ENCODE measurements around the gene C6orf136.
"Not testable (repeated sequence)": the region's sequence is repeated elsewhere in the genome, so short reads cannot be mapped to it uniquely, and the experiment has no call there.

The C6orf136 gene

DNA sequence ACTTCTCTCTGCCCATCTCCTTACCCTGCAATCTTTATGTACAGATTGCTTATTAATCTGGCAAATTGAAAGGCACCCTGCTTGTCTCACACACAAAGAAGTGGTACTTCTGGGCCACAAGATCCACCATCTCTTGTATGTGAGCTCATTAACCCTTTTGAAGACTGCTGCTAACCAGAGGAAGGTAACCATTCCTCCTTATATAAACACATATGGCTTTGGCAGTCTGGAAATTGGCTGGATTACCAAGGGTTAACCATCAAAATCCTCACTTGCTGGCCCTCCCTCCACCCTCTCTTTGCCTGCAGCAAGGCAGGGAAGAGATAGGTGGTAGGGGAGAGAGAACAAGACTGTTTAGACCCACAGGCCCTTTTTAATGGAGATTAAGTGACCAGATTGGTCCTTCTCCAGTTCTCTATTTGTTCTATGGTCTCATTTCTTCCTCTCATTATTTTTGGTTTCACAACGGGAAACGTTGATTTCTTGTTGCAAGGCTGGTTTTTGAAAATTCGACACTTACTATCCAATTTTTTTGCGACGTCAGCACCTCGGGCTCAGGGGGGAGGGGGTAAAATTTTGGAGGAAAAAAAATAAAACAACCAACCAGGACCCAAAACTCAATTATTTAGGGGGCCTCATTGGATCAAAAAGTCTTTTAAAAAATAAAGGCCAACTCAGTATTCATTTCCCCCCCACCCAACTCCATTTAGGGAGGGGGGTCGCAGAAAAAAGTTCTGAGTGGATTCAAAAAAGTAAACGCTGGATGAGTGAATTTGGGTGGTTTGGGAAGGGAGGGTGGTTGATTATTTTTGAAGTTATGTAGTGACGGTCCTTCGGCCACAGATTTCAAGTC lies 30.7 kb upstream of the C6orf136 start:
- peak; percentile 55 to 73 for DNase-seq

DNA sequence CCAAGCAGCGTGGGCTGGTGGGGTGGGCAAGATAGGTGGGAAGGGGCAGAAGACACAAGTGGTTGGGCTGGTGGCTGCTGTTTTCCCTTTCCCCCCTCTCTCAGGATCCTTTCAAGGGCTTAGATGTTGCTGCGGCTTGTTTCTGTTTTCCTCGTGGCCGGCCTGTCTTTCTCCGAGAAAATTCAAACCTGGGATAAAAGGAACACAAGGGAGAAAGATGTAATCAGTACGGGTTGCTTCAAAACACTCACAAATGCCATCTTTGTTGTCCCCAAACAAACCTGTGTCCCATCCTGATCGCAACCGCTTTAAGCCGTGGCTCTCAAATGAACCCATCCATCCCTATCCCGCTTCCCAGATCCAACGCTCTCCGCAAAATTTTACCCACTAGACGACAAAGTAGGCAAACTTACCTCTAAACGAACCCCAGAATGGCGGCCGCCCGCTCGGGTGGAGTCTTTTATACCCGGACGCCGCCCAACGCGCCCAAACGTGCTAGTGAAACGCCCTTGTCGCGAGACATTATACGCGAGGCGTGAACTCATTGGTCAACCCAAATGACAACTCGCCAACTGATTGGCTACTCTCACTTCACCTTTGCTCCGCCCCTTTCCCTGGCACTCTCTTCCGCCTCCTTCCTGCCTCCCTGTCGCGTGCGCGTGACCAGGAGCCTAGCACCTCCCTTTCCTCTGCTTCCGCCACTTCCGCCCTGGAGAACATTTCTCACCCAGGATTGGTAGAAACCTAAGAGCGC lies 29.9 kb upstream of the C6orf136 start, which contains the start of gene PPP1R10:
PPP1R10 (minus strand) TSS at position 433 of the 754 bp plus-strand sequence. CDS start 7,299 bp downstream, outside the sequence.
- DNase-seq = peak; percentile 99 to 100

DNA sequence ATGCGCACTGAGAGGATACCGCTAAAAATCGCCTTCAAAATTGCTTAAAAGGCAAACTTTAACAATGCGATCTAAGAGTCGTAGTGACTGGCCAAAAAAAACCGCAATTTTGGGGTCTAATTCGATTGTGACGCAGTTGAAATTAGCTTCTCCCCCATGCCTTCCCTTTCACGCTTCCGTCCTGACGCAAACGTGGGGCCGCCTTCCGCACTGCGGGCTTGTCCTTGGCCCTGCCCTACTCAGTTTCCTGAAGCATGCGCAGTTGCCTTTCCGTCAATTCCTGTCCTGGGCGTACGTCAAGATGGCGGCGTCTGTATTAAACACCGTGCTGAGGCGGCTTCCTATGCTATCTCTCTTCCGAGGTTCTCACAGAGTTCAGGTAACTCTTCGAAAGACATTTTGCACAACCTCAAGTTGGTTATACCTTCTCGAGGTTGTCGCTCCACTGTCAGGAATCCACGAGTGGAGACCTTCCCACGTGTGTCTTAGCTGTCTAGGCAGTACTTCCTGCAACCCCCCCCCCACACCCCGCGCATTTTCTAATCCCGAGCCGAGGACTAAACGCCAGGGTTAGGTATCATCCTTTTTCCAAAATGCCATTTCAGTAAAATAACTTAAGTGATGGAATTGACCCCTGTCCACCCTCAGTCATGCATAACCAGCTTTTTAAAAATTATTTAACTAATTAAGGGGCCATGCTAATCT lies 29.2 kb upstream of the C6orf136 start, which contains the start of gene MRPS18B:
MRPS18B (plus strand) TSS at position 276 of the 705 bp plus-strand sequence; CDS start at position 302, 26 bp downstream.
- peak; percentile 94 to 96 for DNase-seq

DNA sequence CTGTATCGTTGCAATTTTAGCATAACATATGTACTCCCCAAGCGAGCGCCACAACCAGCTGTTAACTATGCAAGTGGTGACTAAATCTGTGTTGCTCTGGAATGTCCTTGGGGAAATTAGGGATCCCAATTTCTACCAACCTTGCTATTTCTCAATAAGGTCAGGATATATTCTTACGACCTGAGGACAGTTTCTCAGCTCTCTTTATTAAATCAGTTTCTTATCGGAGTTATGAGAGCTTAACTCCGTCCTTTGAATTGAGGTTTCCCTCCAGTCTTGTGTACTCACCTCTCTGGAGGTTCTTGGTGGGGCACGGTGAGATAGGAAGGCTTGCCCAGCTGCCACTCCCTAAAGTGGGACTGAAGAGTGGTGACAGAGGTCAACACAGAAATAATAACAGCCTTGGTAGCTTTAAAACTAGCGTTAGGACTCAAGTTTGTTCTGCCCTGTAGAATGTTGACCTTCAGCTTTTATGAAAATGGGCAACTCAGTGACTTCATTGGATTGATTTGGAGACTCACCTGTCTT lies 28.6 kb upstream of the C6orf136 start:
- DNase-seq = peak in 1 of 2 experiments; percentile 44

DNA sequence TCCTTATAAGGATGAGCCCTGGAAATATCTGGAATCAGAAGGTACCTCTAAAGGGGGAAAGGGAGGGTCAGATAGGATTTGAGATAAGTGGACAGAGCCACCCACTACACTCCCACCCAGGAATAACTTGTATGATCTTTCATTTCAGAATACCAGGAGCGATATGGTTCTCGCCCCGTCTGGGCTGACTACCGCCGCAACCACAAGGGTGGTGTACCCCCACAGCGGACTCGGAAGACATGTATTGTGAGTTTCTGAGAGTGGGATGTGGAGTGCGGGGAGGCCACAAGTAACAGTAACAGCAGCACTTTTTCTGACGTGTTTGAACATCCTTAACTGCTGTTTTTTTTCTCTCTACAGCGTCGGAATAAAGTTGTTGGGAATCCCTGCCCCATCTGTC lies 27.4 kb upstream of the C6orf136 start:
- DNase-seq = no peak

DNA sequence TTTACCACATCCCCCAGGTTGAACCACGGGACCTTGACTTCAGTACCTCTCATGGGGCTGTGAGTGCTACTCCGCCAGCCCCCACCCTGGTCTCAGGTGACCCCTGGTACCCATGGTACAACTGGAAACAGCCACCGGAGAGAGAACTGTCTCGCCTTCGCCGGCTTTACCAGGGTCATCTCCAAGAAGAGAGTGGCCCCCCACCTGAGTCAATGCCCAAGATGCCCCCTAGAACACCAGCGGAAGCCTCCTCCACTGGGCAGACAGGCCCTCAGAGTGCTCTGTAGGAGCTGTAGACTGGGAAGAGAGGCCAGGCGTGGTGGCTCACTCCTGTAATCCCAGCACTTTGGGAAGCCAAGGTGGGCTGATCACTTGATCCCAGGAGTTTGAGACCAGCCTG lies 21.4 kb upstream of the C6orf136 start:
- DNase-seq = no peak

DNA sequence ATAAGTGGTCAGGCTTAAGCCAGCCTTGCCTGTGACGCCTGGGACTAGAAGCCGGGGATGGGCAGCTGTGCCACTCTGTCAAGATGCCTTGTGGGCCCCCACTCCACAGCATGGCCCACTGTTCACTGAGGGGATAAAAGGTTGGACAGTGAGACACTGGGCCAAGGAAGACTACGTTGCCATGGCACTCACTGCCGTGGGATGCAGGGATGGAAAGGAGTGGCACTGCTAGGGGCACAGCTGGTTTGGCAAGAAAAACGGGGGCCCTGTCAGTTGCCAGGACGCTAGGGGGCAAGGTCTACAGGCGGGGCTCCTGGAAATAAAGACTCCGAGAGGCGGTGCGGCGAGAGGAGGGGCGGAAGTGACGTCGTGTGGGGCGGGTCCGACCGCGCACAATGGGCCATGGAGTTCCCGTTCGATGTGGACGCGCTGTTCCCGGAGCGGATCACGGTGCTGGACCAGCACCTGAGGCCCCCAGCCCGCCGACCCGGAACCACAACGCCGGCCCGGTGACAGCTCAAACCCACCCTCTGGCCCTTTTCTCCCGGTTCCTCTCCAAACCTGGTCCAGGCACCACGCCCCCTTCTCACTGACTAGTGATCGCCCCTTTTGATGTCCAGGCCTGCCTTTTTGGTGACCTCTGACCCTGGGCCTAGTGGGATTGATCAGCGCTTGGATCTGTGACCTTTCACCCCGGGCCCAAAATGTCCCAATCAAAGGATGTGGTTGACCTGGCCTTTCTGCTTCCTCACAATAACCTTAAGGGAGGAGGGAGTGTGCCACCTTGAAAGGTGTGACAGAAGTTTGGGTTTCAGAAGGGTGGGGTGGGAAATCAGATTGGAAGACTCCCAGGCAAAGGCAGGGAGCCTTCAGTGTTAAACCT lies 20.2 kb upstream of the C6orf136 start, which contains the start of gene ATAT1:
ATAT1 (plus strand) TSS at position 391 of the 883 bp plus-strand sequence.
- DNase-seq = peak; percentile 62 to 79

DNA sequence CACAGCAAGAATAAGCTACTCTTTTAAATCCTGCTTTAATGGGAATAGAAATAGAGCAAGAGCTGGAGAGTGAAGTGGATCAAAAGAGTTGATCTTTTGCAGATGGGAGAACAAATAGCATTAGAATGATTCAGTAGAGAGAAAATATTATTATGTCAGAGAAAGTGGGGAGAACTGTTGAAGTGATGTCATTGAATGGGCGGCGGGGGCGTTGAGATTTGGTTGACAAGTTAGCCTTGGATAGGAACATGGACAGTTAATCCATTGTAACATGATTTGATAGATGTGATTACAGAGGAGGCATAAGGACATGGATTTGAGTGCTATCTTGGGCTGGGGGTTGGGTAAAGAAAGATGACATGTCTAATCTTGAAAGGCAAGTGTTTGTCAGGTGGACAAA lies 11.1 kb upstream of the C6orf136 start:
- DNase-seq = no peak

DNA sequence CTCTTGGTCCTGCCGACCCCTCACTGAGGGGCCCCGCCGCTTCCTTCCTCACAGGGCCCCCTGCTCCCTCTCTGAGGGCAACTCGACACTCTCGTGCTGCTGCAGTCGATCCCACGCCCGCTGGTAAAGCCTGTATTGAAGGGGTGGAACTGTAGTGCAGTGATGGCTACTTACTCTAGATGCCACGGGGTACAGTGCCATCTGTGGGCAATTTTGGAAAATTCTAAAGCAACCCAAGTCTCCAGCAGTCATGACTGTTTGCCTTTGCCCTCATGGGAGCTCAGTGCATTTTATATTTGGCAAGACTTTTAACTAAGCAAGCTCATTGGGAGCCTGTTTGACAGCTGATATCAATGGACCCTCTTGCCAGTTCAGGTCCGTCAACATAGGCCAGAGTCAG lies 6.5 kb upstream of the C6orf136 start:
- DNase-seq = no peak

DNA sequence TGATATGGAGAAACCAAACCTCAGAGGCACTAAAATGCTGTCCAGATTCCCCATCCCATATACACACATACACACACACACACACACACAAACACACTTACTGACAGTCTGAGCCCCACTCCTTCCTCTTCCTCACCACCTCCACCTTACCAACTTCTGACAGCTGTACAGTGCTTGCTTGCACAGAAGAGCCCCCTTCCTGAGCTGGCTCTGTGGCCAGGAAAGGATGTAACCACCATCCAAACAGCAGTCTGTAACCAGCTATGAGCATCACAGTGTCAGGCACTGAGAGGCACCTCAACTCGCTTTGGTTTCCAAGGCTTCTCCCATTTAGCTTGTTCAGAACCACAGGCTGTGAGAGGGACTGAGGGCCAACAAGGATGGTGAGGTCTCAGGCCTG lies 5.9 kb upstream of the C6orf136 start:
- DNase-seq = no peak

DNA sequence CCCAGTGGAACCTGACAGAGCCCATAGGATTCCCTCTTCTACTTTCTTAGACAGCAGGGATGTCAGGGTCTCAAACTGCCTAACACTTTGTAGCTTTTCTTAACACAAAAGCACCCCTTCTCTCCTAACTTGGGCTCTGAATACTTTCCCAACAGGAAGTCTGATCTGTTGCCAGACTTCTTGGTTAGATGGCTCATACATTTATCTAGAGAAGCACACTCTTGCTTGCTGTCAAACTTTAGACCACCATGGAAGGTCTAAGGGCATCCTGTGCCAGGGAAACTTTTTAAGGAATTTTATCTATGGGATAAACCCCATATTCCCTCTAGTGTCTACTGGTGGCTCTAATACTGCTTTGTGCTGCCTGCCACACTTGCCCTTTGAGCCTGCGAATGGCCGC lies 3.3 kb upstream of the C6orf136 start:
- DNase-seq = no peak

DNA sequence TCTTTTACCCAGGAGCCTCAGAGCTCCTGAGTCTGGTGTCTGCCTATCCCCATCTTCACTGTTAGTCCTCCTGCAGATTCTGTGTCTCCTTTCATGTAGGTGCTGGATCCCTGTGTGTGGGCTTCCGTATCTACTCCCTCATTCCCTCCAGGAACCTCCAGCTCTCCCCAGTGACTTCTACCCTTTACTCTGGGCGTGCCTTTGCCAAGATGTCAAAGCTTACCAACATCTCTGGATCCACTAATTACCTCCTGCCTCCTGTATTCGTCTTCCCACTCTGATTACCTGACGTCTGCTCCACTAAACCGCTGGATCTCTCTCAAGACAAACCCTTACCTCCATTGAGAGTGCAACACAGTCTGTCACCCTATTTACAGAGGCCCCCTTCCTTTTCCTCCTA lies 2.2 kb upstream of the C6orf136 start:
- no peak for DNase-seq

DNA sequence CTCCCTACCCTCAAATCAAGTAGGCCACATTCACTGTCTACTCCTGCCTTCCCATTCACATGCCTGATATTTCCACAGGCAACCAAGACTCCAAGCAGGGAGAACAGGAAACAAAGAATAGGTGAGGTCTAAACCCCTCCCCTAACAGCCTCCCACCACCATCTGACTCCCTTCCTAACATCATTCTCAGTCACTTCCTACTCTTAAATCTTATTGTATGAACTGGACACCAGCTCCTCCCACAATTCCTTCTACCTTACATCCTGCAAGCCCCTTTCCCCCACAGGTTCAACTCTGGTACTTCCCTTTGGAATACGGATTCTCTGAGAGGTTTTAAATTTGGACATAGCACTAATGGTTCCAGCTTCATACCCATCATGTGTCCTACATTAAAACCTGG lies 944 bp upstream of the C6orf136 start:
- no peak for DNase-seq

DNA sequence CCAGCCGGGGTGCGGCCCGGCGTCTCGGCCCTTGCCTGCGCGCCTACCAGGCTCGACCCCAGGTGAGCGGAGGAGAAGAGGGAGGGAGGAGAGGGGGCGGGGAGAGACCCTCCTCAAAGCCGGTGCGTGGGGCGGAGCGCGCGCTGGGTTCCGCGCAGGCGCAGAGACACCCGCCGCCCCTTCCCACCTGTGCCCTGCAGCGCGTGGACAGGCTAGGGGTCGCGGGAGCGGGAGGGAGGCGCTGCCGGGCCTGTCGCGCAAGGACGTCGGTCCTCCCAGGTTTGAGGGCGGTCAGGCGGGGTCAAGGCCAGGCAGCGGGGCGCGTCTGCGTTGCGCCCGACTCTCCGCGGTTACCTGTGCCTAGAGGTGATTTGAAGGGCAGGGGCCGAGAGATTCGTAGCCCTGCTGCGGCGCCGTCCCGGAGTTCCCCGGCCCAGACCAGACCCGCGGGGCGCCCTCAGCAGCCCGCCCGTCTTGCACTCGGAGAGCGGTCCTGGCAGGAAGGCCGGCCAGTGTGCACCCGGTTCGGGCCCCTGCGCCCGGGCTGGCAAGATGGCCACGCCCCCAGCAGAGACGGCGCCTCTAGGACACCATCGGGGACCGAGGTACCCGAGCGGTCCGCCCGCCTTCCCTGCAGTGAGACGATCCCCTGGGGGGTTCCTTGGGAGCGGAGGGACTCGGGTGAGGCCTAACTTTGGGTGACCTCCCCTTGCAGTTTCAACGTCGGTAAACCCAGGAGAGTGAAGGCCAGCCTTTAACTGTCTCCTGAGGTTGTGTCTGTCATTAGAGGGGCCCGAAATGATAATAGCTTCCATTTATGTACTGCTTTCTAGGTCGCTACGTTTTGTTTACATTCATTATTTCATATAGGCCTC lies 546 bp downstream of the C6orf136 start:
- DNase-seq = peak; percentile 86 to 90

DNA sequence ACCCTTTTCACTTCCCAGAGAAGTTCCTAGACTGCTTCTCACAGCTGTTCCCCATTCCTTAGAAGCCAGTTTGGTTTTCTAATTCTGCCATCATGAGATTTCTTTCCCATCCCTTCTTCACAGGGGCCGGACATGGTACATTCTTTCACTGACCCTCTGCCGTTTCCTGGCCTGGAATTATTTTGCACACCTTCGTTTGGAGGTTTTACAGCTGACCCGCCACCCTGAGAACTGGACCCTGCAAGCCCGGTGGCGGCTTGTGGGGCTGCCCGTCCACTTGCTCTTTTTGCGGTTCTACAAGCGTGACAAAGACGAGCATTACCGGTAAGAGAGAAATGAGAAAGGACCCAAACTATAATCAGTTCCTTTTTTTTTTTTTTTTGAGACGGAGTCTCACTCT lies 4.2 kb downstream of the C6orf136 start:
- no peak for DNase-seq

DNA sequence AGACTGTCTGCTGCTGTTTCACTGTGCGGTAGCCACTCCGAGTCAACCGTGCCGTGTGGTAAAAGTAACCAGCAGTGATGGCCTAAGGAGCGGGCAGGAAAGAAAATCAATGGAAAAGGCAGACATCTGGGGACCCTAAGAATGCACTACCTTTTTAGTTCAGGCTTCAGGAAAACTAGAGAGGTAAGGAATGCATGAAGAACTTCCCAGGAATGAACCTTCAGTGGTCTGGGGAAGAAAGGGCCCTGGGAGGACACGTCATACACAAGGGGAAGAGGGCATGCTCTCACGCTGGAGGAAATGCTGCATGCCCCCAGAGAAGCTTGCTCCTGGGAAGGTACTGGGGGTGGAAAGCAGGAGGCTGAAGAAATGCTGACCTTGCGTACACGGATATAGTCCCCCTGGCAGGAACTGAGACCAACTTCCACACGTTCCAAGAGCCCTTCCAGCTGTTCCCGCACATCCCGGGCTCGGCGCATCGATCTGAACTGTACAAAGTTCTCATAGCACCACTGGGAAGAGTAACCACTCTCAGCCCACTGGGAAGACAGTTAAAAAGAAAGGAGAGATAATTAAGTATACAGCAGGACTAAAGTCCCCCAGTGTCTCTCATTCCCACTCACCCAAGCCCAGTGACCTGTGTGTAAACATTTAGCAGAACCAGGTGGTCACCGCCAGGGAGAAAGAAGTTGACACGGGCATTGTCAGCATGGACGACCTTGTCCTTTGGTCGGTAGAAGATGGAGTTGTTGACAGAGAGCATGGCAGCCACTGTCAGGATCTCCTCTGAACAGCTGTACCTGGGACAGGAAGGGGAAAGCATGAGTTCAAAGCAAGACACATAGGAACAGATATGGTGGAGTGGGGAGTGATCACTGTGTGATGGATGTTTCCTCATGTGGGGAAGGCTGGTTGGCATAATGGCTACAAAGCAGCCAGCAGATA lies 8.1 kb downstream of the C6orf136 start:
- no peak for DNase-seq

DNA sequence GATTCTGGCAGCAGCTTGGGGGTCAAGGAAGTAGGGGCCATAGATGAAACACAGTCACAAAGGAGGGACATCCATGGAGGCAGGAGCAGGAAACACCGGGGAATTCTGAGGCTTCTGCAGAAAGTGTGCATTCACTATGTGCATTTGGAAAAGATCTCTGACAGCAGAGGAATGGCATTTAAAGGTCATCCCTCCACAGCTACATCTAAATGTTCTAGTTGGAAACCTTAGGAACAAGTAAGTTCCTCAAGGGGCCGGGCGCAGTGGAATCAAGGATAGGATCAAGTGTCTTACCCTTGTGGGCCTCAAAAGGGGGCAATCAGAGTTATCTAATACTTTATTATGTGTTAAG lies 8.8 kb downstream of the C6orf136 start:
- DNase-seq = no peak

DNA sequence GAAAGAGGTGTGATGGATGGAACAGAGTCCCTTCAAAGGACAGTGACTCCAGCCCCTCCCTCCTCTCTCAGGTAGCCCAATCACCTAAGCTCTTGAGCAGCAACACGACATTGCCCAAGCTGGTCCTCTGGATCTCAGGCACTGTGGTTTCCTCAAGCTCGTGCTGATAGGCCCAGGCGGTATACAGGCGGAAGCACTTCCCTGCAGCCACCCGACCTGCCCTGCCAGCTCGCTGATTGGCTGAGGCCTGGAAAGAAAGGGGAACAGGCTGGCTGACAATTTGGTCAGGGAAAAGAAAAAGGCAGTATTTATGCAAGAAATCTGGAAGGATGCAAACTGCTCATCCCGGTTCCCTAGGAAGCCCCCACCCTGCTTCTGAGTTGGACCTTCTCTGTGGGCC lies 9.6 kb downstream of the C6orf136 start:
- no peak for DNase-seq

DNA sequence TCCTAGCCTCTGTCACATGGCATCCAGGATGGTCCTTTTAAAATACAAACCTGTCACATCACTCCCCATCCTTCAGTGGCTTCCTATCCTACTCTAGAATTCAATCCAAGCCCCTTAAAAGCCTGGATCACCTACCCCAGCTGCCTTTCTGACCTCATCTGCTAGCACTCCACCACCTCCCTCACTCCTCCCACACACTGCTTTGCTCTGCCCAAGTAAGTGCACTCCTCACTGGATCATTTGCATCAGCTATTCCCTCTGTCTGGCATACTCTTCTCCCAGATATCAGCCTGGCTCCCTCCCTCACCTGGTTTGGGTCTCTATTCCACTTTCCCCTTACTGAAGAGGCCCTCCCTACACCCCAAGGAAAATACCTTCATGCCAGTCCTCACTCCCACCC lies 10.5 kb downstream of the C6orf136 start:
- no peak for DNase-seq

DNA sequence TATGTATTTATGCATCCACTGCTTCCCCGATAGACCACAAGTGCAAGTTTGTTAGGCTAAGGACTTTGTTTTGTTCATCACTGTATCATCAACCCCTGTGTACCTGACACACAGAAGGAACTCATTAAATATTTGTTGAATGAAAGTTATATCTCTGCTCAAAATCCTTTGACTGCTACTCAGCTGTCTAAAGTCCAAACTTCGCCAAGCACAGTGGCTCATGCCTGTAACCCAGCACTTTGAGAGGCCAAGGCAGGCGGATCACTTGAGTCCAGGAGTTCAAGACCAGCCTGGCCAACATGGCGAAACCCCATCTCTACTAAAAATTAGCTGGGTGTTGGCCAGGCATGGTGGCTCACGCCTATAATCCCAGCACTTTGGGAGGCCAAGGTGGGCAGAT lies 11.0 kb downstream of the C6orf136 start:
- DNase-seq = not testable (repeated sequence)

Measured in NCI-H524 (cell line).